CD14-positive monocyte (primary cell): ENCODE data around the gene IGSF9. TPM values are rescaled to one million over a fixed set of nuclear protein-coding genes. Genes with fewer than 3 reads are reported as not detected.

ENCODE experiments used
- DNase-seq, 3 donors: peaks; one replicate each; pipeline ENCODE4 v3.0.0-alpha.2; 2011 to 2022
- H2AFZ ChIP-seq: 2 replicates; pipeline ENCODE4 v1.6.0; 2012; ENCODE audit warnings: mild to moderate bottlenecking, low read depth, low read length, inconsistent platforms; ENCODE audit not compliant: insufficient read depth, poor library complexity, severe bottlenecking
- H3K27ac ChIP-seq, 2 donors: 1 replicate in 1 of 2; 2 replicates in 1 of 2; pipeline ENCODE4 v1.5.1; 2012 to 2013; ENCODE audit warnings: low read length in 2 of 2, control low read depth in 1 of 2, inconsistent platforms in 1 of 2, low read depth in 1 of 2, mild to moderate bottlenecking in 1 of 2
- H3K27me3 ChIP-seq, 2 donors: one replicate each; pipeline versions ENCODE4 v1.6.0 to v1.6.1; 2011 to 2013; ENCODE audit warnings: low read length in 2 of 2; ENCODE audit not compliant: control insufficient read depth in 2 of 2, insufficient read depth in 2 of 2
- H3K36me3 ChIP-seq, 2 donors: replicated peaks in 1 of 2; 1 replicate in 1 of 2; 2 replicates in 1 of 2; pipeline versions ENCODE4 v1.5.1 to v1.6.1; 2012 to 2013; ENCODE audit warnings: low read length in 2 of 2, control low read depth in 1 of 2, inconsistent platforms in 1 of 2, mild to moderate bottlenecking in 1 of 2; ENCODE audit not compliant: insufficient read depth in 2 of 2, control insufficient read depth in 1 of 2
- H3K4me1 ChIP-seq, 2 donors: 1 replicate in 1 of 2; 2 replicates in 1 of 2; pipeline versions ENCODE4 v1.5.1 to v1.6.1; 2012 to 2013; ENCODE audit warnings: low read length in 2 of 2, control low read depth in 1 of 2, inconsistent platforms in 1 of 2, mild to moderate bottlenecking in 1 of 2, moderate library complexity in 1 of 2; ENCODE audit not compliant: insufficient read depth in 2 of 2, control insufficient read depth in 1 of 2
- H3K4me2 ChIP-seq: replicated peaks from 2 replicates; pipeline ENCODE3; 2012; ENCODE audit warnings: low read length, moderate library complexity, mild to moderate bottlenecking; ENCODE audit not compliant: poor library complexity, severe bottlenecking; ENCODE audit errors: extremely low read depth
- H3K4me3 ChIP-seq, 3 experiments: fragments of 200-600 bp in 1 of 3; sonication (generic) in 1 of 3; replicated peaks in 1 of 3; 1 replicate in 2 of 3; 2 replicates in 1 of 3; pipeline ENCODE4 v1.5.1; 2011 to 2013; ENCODE audit warnings: low read length in 3 of 3, mild to moderate bottlenecking in 3 of 3, control low read depth in 2 of 3, low read depth in 2 of 3, inconsistent platforms in 1 of 3, moderate library complexity in 1 of 3
- H3K79me2 ChIP-seq: 2 replicates; pipeline ENCODE4 v1.6.0; 2012; ENCODE audit warnings: mild to moderate bottlenecking, control low read depth, inconsistent platforms, low read length, moderate library complexity; ENCODE audit not compliant: insufficient read depth
- H3K9ac ChIP-seq: 2 replicates; pipeline ENCODE4 v1.6.0; 2017; ENCODE audit warnings: low read length, mild to moderate bottlenecking; ENCODE audit not compliant: insufficient read depth, poor library complexity, severe bottlenecking
- H3K9me3 ChIP-seq, 2 donors: replicated peaks in 1 of 2; 1 replicate in 1 of 2; 2 replicates in 1 of 2; pipeline versions ENCODE4 v1.5.1 to v1.6.1; 2012 to 2013; ENCODE audit warnings: low read length in 2 of 2, control low read depth in 1 of 2; ENCODE audit not compliant: control insufficient read depth in 1 of 2, insufficient read depth in 1 of 2
- H4K20me1 ChIP-seq: 2 replicates; pipeline ENCODE4 v1.6.0; 2012; ENCODE audit warnings: mild to moderate bottlenecking, low read length, control low read depth, moderate library complexity; ENCODE audit not compliant: insufficient read depth
- H3K27ac Mint-ChIP-seq, 7 donors: one replicate each; pipeline ENCODE4 v1.8.0; 2020; ENCODE audit warnings: mild to moderate bottlenecking in 7 of 7, mixed read lengths in 7 of 7, moderate library complexity in 6 of 7, inconsistent platforms in 2 of 7
- H3K27me3 Mint-ChIP-seq, 3 donors: one replicate each; pipeline ENCODE4 v1.8.0; 2021 to 2022; ENCODE audit warnings: low read depth in 3 of 3, mild to moderate bottlenecking in 3 of 3, mixed read lengths in 3 of 3, moderate library complexity in 3 of 3, inconsistent platforms in 1 of 3
- H3K36me3 Mint-ChIP-seq, 2 donors: one replicate each; pipeline ENCODE4 v1.8.0; 2020; ENCODE audit warnings: mixed read lengths in 2 of 2, inconsistent platforms in 1 of 2, mild to moderate bottlenecking in 1 of 2
- H3K4me1 Mint-ChIP-seq: one replicate; pipeline ENCODE4 v1.8.0; 2020; ENCODE audit warnings: mild to moderate bottlenecking, mixed read lengths
- H3K4me3 Mint-ChIP-seq, 2 donors: one replicate each; pipeline ENCODE4 v1.8.0; 2020; ENCODE audit warnings: mild to moderate bottlenecking in 2 of 2, mixed read lengths in 2 of 2, moderate library complexity in 1 of 2
- H3K9me3 Mint-ChIP-seq, 7 donors: one replicate each; pipeline ENCODE4 v1.8.0; 2020 to 2022; ENCODE audit warnings: mixed read lengths in 7 of 7, mild to moderate bottlenecking in 6 of 7, moderate library complexity in 6 of 7, inconsistent platforms in 2 of 7
- WGBS: methylation state at CpG from one replicate; pipeline ENCODE4 v1.1.5; 2013; ENCODE audit warnings: missing lambda C conversion rate; ENCODE audit not compliant: insufficient coverage; 5-methylcytosine and 5-hydroxymethylcytosine counted together
- intact Hi-C, 2 donors: fragments of 100-400 bp; cut with micrococcal nuclease; formaldehyde crosslinking; loops; one replicate each; pipeline versions ENCODE4 v1.15.0 to v1.15.1; 2023
- polyA plus RNA-seq, 3 donors: library from polyadenylated mRNA; depleted of rRNA in 1 of 3; unstranded in 2 of 3; stranded (reverse) in 1 of 3; fragments of 300-500 nt in 2 of 3; fragments of >200 nt in 1 of 3; fragmentation: Illumina TruSeq in 2 of 3; gene quantifications; 1 replicate in 2 of 3; 2 replicates in 1 of 3; pipeline ENCODE4 v1.2.3, GENCODE V29; 2012 to 2021
- TF ChIP-seq, protein P1 (sequence below): fragments of 200-600 bp; IDR thresholded peaks from one replicate; pipeline ENCODE4 v1.8.0; 2022; ENCODE audit warnings: antibody characterized with exemption, mild to moderate bottlenecking

Gene IGSF9
- polyA plus RNA-seq, 3 donors = 0.04 TPM; not detected in 2

DNA sequence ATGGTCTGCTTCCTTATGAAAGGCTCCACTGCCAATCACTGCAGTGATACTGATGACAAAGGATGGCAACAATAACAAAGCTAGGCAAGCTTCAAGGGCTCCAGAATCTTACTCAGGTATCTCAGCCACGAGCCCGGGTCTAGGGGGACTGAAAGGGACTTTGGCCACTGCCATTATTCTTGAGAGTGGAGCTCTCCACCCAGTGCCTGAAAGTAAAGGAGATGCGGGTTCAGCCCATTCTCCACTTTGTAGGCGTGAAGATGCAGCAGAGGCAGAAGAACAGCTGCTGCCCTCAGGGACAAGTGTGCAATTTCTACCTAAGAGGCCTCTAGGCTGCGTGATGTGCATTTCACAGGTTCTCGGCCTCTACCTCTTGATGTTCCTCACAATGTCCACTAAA, 40.1 kb upstream of the IGSF9 start:
- Mint-ChIP-seq H3K9me3 (no peaks in the 10 kb centered on the region), H3K36me3 (no peaks in the 10 kb centered on the region), H3K27me3 (peaks cover 6 to 11% (median 9%) of the 10 kb centered on the region in 3 donors), H3K27ac (no peak overlapping the region), H3K4me1 (peaks cover 3% of the 10 kb centered on the region), H3K4me3 (no peak overlapping the region)
- Histone ChIP-seq H3K27ac (no peak overlapping the region), H3K9ac (no peak overlapping the region), H3K4me1 (no peaks in the 10 kb centered on the region), H3K27me3 (peaks cover 0 to 5% of the 10 kb centered on the region in 2 donors), H3K79me2 (no peaks in the 10 kb centered on the region), H2AFZ (no peak overlapping the region), H4K20me1 (no peaks in the 10 kb centered on the region), H3K36me3 (no peaks in the 10 kb centered on the region), H3K4me3 (no peak overlapping the region), H3K4me2 (no peak overlapping the region), H3K9me3 (no peaks in the 10 kb centered on the region)
- TF ChIP-seq, protein P1, sequence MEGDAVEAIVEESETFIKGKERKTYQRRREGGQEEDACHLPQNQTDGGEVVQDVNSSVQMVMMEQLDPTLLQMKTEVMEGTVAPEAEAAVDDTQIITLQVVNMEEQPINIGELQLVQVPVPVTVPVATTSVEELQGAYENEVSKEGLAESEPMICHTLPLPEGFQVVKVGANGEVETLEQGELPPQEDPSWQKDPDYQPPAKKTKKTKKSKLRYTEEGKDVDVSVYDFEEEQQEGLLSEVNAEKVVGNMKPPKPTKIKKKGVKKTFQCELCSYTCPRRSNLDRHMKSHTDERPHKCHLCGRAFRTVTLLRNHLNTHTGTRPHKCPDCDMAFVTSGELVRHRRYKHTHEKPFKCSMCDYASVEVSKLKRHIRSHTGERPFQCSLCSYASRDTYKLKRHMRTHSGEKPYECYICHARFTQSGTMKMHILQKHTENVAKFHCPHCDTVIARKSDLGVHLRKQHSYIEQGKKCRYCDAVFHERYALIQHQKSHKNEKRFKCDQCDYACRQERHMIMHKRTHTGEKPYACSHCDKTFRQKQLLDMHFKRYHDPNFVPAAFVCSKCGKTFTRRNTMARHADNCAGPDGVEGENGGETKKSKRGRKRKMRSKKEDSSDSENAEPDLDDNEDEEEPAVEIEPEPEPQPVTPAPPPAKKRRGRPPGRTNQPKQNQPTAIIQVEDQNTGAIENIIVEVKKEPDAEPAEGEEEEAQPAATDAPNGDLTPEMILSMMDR = no peak
- DNase-seq = no peak
- intact Hi-C loops = no loop called here
- 82% methylated on average over 2 of the region's 6 CpGs for WGBS

DNA sequence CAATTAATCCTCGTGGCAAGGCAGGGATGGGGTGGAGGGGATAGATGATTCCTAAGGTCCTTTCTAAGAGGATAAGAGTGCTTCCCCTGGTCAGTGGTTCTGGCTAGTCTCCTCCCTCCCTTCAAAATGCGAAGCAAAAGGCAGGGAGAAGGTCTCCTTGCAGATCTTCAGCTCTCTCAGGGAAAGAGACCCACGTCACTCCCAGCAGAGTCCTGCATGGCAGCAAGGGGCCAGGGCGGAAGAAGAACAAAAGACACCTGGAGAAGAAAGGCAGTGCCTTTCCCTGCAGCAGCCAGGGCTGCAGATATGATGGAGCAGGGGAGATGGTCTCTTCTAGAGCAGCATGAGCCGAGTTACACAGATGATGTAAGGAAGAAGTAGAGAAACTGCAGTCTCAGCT, 38.3 kb upstream of the IGSF9 start:
- Histone ChIP-seq H3K79me2 (no peaks in the 10 kb centered on the region), H2AFZ (no peak overlapping the region), H3K4me1 (no peaks in the 10 kb centered on the region), H3K4me2 (no peak overlapping the region), H3K27me3 (peaks cover 5 to 7% of the 10 kb centered on the region in 2 donors), H3K9ac (no peak overlapping the region), H3K27ac (no peak overlapping the region), H4K20me1 (no peaks in the 10 kb centered on the region), H3K4me3 (no peak overlapping the region), H3K9me3 (no peaks in the 10 kb centered on the region), H3K36me3 (no peaks in the 10 kb centered on the region)
- 95% methylated on average over 2 of the region's 5 CpGs for WGBS
- Mint-ChIP-seq H3K36me3 (no peaks in the 10 kb centered on the region), H3K27me3 (peaks cover 13 to 24% (median 15%) of the 10 kb centered on the region in 3 donors), H3K4me3 (no peak overlapping the region), H3K27ac (no peak overlapping the region), H3K4me1 (peaks cover 3% of the 10 kb centered on the region), H3K9me3 (no peaks in the 10 kb centered on the region)
- TF ChIP-seq, protein P1 = no peak
- intact Hi-C loops = no loop called here
- no peak for DNase-seq
